WERI-Rb-1 (cell line): ENCODE results near the gene ARID1B.

ENCODE experiments used
- DNase-seq: peaks from one replicate; pipeline ENCODE4 v3.0.0-alpha.2; 2020
- H3K27ac ChIP-seq: fragments of 250-450 bp; sonication (Bioruptor Pico); 2 replicates; pipeline ENCODE4 v1.5.1; 2020; ENCODE audit warnings: mild to moderate bottlenecking, moderate library complexity
- H3K27me3 ChIP-seq: fragments of 250-450 bp; sonication (Bioruptor Pico); 2 replicates; pipeline ENCODE4 v1.5.1; 2021; ENCODE audit warnings: mild to moderate bottlenecking, low read depth, moderate library complexity; ENCODE audit not compliant: insufficient read depth, severe bottlenecking
- H3K36me3 ChIP-seq: fragments of 250-450 bp; sonication (Bioruptor Pico); 2 replicates; pipeline ENCODE4 v1.5.1; 2020; ENCODE audit warnings: mild to moderate bottlenecking, moderate library complexity
- H3K4me3 ChIP-seq: 2 replicates; pipeline ENCODE4 v1.5.1; 2011; ENCODE audit warnings: low read depth, mild to moderate bottlenecking, control low read depth, low read length
- H3K9me3 ChIP-seq: fragments of 250-450 bp; sonication (Bioruptor Pico); 2 replicates; pipeline ENCODE4 v1.5.1; 2021; ENCODE audit warnings: mild to moderate bottlenecking, moderate library complexity; ENCODE audit not compliant: severe bottlenecking
- TF ChIP-seq, protein P1 (sequence below): IDR thresholded peaks from 2 replicates; pipeline ENCODE4 v1.5.1; 2011; ENCODE audit warnings: low read depth, mild to moderate bottlenecking, control low read depth, inconsistent platforms, low read length

ARID1B gene

DNA sequence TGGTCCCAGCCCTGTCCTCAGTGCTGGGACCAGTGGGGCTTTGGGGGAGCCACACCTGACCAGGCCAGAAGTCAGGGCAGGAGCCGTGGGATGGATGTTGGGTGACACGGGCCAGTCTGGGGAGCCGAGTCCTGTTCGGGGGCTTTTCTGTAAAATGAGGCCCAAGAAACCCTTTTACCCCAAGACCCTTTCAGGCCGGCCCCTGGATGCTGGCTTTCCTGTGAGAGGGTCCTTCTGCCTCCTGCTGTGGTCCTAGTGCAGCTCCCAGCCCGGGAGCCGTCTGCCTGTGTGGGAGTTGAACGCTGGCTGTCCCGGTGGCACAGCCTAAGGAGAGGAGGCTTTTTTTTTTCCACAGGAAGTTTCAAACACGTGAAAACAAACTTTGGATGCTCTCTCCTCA lies 422.9 kb downstream of the ARID1B start:
- Histone ChIP-seq H3K4me3 (no peak overlapping the region), H3K27me3 (no peaks in the 10 kb centered on the region), H3K9me3 (no peaks in the 10 kb centered on the region), H3K27ac (no peak overlapping the region), H3K36me3 (peaks cover 70% of the 10 kb centered on the region)
- TF ChIP-seq, protein P1, sequence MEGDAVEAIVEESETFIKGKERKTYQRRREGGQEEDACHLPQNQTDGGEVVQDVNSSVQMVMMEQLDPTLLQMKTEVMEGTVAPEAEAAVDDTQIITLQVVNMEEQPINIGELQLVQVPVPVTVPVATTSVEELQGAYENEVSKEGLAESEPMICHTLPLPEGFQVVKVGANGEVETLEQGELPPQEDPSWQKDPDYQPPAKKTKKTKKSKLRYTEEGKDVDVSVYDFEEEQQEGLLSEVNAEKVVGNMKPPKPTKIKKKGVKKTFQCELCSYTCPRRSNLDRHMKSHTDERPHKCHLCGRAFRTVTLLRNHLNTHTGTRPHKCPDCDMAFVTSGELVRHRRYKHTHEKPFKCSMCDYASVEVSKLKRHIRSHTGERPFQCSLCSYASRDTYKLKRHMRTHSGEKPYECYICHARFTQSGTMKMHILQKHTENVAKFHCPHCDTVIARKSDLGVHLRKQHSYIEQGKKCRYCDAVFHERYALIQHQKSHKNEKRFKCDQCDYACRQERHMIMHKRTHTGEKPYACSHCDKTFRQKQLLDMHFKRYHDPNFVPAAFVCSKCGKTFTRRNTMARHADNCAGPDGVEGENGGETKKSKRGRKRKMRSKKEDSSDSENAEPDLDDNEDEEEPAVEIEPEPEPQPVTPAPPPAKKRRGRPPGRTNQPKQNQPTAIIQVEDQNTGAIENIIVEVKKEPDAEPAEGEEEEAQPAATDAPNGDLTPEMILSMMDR = no peak
- DNase-seq = no peak

DNA sequence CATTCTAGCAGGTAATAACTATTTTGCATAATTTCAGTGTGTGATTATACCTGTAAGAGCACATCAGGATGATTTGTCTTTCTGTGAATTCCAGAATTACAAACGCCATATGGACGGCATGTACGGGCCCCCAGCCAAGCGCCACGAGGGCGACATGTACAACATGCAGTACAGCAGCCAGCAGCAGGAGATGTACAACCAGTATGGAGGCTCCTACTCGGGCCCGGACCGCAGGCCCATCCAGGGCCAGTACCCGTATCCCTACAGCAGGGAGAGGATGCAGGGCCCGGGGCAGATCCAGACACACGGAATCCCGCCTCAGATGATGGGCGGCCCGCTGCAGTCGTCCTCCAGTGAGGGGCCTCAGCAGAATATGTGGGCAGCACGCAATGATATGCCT lies 423.4 kb downstream of the ARID1B start:
- TF ChIP-seq, protein P1 = no peak
- Histone ChIP-seq H3K36me3 (peaks cover 70% of the 10 kb centered on the region), H3K27ac (no peak overlapping the region), H3K9me3 (no peaks in the 10 kb centered on the region), H3K4me3 (no peak overlapping the region), H3K27me3 (no peaks in the 10 kb centered on the region)
- DNase-seq = no peak

DNA sequence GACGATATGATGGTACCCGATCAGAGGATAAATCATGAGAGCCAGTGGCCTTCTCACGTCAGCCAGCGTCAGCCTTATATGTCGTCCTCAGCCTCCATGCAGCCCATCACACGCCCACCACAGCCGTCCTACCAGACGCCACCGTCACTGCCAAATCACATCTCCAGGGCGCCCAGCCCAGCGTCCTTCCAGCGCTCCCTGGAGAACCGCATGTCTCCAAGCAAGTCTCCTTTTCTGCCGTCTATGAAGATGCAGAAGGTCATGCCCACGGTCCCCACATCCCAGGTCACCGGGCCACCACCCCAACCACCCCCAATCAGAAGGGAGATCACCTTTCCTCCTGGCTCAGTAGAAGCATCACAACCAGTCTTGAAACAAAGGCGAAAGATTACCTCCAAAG lies 423.9 kb downstream of the ARID1B start:
- Histone ChIP-seq H3K27ac (no peak overlapping the region), H3K9me3 (no peaks in the 10 kb centered on the region), H3K36me3 (peaks cover 72% of the 10 kb centered on the region), H3K4me3 (no peak overlapping the region), H3K27me3 (no peaks in the 10 kb centered on the region)
- TF ChIP-seq, protein P1 = no peak
- DNase-seq = no peak

DNA sequence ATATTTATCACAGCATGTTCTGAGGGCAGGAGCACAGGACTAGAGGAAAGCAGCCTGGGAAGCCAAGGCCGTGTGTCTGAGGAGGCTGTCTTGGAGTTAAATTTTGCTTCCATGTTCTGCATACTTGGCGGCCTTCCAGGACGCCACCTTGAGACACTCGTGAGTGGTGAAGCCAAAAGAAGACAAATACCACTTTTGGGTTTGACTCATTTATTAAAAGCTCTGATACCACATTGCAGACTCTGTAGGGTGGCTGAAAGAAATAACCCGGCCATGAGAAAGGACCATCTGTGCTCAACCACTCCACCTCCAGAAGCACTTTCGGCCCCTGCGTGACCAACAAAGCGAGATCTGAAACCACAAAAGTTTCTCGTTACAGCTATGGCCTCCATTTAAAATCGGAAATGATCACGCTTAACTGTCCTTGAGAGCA lies 426.1 kb downstream of the ARID1B start:
- Histone ChIP-seq H3K4me3 (no peak overlapping the region), H3K27me3 (no peaks in the 10 kb centered on the region), H3K27ac (no peak overlapping the region), H3K9me3 (no peaks in the 10 kb centered on the region), H3K36me3 (peaks cover 73% of the 10 kb centered on the region)
- no peak for DNase-seq
- TF ChIP-seq, protein P1 = no peak

DNA sequence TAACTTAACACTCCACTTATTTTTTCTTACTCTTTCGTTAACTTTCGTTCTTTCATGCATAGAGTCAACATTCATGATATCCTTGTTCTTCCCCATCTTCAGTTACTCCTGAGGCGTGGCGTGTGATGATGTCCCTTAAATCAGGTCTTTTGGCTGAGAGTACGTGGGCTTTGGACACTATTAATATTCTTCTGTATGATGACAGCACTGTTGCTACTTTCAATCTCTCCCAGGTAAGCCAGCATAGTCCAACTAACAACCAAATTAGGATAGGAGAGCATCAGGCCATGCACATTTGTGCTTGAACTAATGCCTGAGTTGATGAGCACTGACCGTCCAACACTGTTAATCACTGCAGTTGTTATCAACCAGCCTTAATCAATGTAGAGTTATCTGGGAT lies 426.6 kb downstream of the ARID1B start:
- H3K4me3 ChIP-seq = no peak overlapping the region
- H3K36me3 ChIP-seq = peaks cover 69% of the 10 kb centered on the region
- H3K27ac ChIP-seq = no peak overlapping the region

More for the DNA sequence above, 426.6 kb downstream of the ARID1B start:
- no peak for DNase-seq
- no peaks in the 10 kb centered on the region for H3K27me3 ChIP-seq
- no peaks in the 10 kb centered on the region for H3K9me3 ChIP-seq
- TF ChIP-seq, protein P1 = no peak
